Vagina (tissue), 2 donors: ENCODE data around the gene PLCB1.

Source experiments
- CTCF ChIP-seq, 3 experiments: fragments of 450-650 bp in 2 of 3; fragments of 200-600 bp in 1 of 3; sonication (generic) in 1 of 3; IDR thresholded peaks; one replicate each; pipeline ENCODE4 v1.5.1; 2017 to 2019; ENCODE audit warnings: antibody characterized with exemption in 3 of 3, mild to moderate bottlenecking in 2 of 3, moderate library complexity in 2 of 3
- POLR2A ChIP-seq, 2 donors: fragments of 450-650 bp; IDR thresholded peaks; one replicate each; pipeline ENCODE4 v1.6.1; 2017; ENCODE audit warnings: antibody characterized with exemption in 2 of 2, mild to moderate bottlenecking in 2 of 2, moderate library complexity in 2 of 2
- POLR2AphosphoS5 ChIP-seq, 2 donors: sonication (generic); formaldehyde crosslinking; IDR thresholded peaks; one replicate each; pipeline ENCODE4 v1.9.0; 2017; ENCODE audit warnings: antibody characterized with exemption in 2 of 2, mild to moderate bottlenecking in 2 of 2, low read depth in 1 of 2; ENCODE audit not compliant: insufficient read depth in 1 of 2

- TF ChIP-seq CTCF (IDR thresholded peaks at IDR 0.05) (no peak), POLR2A (IDR thresholded peaks at IDR 0.05) (no peak), POLR2AphosphoS5 (IDR thresholded peaks at IDR 0.05; ENCODE audit: insufficient read depth in 1 of 2, low read depth in 1 of 2) (no peak)
Observed at GRCh38 chr20:8489094-8489883, 357.2 kb downstream of the PLCB1 start.
